ENCODE results near the gene SMURF1.

Gene SMURF1

DNA sequence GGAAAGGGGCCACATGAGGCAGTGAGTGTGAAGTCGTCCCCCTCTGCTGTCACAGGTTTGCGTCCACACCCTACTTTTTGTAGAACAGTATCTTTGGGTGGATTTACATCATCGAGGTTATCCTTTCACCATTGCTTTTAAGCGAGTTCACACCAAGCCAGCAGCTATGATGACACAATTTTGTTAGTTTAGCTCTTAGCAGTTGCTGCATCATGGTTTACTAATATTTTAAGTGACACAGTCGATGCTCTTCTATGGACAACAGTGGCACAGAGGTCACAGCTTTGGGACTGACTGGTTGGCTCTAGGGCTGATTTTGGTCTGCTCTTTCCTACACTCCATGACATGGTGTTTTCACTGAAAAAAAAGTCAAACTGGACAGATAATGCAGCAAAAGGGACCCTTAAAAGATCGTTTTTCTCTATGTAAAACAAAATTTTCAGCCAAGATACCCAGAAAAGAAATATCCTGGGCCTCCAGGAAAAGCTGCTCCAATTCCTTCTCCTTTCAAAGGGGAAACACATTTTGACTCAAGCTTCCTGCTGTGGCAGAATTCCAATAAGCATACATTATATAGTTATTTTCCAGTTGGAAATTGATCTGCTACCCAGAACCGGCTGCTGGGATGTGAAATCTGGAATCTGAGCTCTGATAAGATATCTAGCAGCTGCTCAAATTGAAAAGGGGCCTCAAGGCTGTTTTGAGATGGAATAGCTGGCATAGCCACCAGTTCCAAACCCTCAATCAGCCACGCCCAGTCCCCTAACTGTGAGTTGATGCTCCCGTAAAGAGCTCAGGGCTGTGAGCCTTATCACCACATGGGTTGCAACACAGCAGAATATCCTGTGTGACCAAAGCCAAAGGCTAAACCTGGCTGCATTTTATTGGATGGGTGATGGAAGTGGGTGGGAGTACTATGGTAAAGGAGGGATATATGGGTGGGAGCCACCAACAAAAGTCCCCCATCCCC is 114.2 kb downstream of the SMURF1 start:
- DNase-seq (ENCODE audit: low spot score), result no peak

DNA sequence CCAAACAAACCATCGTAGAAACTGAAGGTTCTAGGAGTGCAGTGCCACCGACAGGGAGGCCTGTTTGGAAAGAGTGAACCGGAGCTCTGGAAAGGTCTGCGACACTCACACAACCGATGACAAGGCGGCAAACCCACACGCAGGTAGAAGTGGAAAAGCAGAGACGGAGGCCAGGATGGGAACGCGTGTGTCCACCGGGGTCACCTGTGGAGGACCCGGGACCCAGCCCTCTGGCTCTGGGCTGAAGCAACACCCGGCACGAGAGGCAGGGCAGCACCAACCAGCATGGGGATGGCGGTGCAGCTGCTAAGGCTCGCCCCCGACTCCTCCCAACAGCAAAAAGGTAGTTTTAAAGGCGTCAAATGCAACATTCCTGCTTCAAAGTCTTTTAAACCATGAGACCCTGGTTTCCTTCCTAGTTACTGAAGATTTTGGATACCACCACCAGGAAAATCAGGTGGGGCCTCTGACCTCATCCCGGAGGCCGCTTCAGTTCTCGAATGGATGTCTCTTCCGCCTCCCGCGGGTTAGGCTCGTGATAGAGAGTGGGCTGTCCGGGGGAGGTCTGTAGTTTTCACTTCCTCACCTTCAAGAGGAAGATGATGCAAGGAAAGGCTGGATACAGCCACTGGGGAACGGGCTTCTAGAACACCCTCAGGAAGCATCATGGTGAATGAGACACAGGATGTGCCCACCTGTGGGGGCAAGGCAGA is 115.5 kb downstream of the SMURF1 start:
- DNase-seq (ENCODE audit: low spot score), result no peak

DNA sequence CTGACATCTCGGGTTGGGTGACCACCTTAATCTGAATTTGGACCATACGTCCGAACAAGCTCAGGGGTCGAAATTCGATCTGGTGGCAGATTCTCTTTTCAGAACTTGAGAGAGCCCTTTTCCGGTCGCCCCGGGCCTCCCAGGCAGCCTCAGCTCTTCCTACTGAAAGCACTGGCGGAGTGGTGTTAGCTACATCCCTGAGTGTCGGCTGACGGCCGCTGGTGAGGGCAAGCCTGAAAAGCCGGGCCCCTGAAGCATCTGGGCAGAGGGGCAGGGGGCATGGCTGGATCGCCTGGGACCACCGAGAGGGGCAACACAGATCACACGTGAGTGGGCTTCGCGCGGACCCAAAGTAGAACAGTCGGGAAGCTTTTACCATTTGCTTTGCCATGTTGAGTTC is 116.1 kb downstream of the SMURF1 start:
- DNase-seq (ENCODE audit: low spot score), result no peak

DNA sequence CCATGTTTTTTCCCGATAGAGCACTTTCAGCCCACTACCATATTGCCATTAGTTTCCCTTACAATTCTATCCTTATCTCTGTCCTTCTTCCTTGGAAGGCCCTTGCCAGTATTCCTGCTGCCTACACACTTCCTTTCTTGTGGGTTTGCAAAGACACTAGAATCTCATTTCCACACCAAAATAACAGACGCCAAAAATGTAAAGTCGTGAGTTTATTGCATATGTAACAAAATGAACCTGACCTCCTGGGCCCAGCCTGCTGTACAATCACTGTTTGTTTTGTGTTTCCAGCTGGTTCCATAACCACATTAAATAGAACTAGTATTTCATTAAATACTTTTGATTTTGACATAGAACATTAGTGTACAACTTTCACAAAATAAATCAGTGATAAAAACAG is 116.7 kb downstream of the SMURF1 start:
- no peak for DNase-seq (ENCODE audit: low spot score)

DNA sequence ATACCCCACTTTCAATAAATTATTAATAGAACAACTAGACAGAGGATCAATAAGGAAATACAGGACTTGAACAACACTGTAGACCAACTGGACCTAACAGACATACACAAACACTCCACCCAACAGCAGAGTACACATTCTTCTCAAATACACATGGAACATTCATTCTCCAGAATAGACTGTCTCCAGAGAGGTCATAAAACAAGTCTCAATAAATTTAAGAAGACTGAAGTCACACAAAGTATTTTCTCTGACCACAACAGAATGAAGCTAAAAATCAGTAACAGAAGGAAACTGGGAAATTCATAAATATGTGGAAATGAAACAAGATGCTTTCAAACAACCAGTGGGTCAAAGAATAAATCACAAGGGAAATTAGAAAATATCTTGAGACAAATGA is 119.8 kb downstream of the SMURF1 start:
- DNase-seq (ENCODE audit: low spot score), result no peak

DNA sequence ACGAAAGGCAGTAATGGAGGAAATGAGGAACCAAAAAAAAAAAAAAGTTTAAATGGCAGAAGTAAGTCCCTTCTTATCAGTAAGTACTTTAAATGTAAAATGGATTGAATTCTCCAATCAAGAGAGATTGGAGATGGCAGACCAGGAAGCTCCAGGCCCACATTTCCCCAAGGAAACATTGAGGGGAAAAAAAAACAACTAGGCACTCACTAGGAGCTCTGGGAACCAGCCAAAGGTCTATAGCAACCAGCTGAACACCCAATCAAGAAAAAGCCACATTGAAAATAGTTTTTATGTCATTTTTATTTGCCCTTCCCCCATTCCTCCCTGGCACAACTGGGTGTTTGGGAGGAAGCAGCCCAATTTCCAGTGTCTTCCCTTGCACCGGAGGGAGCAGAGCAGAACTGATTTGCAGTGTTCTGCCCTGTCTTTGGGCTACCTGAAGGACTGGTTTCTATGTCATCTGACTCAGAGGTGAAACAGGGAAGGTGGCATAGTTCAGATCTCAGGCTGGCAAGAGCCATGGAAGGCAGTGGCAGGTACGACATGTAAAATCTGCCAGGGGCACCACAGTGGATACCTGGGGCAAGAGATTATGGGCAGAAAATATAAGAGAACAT is 121.9 kb downstream of the SMURF1 start:
- no peak for DNase-seq (ENCODE audit: low spot score)

DNA sequence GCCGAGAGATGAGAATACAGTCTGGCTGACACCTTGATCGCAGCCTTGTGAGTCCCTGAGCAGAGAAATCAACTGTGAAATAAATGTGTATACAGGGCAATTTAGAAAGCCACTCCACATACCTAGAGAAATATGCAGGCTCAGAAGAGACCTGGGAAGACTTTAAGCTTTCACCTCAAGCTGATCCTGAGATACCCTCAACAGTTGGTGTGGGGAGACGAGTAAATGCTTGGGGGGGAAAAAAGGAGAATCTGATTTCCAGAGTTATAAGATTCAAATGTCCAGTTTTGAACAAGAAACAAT is 123.5 kb downstream of the SMURF1 start:
- DNase-seq (ENCODE audit: low spot score), result no peak

DNA sequence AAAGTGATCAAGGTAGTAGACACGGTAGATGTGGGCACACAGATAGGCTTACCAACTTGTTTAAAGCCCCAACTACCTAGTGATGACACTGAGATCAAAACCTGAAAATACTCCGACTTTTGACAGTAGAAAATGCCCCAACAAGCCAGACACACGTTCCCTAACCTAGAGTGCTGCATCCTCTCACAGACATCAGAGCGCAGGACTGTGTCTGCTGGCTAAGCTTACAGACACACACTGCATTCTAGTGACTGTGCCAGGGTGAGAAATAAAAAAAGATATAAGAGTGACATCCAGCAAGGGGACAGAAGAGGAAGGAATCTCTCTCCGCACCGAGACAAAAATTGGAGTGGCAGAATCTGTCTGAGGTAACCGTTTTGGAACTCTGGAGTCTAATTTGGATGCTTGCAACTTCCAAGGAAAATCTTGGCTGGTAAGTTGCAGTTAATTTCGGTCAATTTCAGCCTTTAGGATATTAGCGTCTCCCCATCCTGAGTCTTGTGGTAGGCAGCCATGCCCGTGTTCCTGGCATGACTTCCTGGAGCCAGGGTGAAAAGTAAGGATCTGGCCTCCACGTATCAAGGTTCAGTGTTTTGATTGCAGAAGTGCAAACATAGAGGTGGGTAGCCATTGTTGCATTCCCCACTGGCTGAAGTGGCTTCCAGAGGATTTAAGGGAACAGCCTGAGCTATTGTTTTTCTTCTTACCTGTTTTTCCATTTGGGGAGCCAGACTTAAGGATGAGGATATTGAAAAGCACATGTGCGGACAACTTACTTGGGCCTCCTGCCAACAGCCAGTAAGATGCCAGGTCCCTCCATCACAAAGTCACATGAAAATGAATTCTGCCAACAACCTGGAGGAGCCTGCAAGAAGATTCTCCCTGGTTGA is 124.1 kb downstream of the SMURF1 start:
- DNase-seq (ENCODE audit: low spot score), result no peak

DNA sequence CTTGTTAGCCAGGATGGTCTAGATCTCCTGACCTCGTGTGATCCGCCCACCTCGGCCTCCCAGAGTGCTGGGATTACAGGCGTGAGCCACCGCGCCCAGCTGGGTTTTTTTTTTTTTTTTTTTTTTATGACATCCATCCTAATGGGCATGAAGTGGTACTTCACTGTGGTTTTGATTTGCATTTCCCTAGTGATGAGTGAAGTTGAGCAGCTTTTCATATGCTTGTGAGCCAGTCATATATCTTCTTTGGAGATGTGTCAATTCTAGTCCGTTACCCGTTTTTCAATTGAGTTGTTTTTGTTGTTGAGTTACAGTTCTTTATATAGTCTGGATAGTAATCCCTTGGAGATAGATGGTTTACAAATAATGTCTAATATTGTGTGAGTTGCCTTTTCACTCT is 127.7 kb downstream of the SMURF1 start:
- DNase-seq (ENCODE audit: low spot score), result no peak

DNA sequence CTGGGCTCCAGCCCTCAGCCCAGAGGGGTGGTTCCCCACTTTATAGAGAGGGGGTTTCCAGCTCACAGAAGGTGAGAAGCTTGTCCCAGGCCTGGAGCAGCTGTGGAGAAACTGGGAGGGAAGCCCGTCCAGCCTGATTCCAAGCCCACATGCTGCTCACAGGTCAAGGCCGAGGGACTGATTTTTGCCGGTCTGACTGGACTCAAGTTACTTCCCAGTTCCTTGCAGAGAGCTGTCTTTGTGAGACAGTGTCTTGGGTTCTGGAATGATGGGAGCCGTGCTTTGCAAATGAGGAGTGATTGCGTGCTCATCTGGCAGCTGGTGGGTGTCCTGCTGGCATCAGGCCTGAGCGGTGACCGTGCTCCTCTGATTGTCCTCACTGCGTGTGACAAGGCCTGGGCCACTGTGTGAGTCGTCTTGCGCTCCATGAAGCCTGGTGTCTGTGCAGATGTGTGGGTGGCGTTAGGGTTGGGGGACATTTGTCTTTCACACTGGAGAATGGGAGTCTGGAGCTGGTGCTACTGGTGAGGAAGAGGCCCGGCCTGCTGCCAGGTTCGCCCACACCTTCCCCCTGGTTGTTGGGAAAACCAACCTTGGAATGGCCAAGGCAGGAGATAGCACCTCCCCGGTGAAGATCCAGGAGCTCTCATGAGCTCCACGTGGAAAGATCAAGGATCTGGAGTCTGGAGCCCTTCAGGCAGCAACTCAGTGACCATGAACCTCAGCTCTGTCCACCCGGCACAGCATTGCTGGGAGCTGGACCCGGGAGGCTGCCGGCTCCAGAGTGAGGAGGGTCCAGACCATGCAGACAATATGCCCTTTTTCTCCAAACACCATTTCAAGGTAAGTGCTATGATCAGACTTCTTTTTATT is 129.6 kb downstream of the SMURF1 start:
- DNase-seq (ENCODE audit: low spot score), result no peak

DNA sequence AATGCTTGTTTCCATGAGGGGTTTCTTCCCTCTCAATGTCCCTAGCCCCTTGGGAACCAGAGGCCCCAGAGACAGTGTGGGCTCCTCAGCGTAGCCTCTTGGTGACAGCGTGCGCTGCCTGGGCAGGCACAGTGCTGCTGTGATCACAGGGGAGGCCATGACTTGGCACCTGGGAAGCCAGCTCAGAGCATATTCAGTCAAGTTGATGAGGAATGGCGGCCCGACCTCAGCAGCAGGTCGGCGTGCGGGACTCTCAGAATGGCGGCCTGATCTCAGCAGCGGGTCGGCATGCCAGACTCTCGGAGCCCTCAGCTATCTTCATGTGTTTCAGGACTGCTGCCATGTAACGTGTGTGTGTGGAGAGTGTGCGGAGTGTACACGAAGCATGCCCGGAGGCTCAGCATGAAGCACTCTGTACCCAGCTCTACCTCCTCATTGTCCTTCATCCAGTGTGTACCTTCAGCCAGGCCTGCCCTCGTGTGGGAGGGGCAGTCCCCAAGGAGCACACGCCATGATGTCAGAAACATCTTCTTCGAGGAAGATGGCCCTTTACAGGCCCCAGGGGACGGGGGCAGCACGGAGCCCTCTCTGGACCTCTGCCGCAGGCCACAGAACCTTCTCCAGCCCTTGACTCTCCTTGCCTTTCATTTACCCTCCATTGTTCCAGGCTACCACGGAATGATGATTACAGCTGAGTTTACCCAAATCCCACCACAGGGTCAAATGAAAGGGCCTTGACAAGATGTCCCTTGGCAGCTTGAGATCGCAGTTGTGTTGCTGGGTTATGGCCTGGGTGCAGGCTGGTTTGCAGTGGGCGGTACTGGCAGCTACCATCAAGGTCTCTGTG is 130.4 kb downstream of the SMURF1 start:
- no peak for DNase-seq (ENCODE audit: low spot score)

DNA sequence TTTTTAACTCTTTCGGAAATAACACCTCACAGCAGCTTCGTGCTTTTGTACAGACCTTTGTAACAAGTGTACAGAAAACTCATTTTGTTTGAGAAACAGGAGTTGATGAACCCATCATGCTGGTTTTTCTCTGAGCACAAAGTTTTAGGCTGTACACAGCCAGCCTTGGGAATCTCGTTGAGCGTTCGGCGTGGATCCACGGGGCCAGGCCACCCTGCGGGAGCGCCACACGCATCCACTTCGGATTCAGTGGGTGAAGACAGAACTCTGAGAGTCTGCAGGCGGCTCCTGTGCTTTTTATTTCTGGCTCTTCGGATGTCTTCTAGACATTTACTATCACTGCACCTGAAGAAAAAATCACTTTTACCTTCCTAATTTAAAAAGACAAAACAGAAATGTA is 131.2 kb downstream of the SMURF1 start:
- no peak for DNase-seq (ENCODE audit: low spot score)

DNA sequence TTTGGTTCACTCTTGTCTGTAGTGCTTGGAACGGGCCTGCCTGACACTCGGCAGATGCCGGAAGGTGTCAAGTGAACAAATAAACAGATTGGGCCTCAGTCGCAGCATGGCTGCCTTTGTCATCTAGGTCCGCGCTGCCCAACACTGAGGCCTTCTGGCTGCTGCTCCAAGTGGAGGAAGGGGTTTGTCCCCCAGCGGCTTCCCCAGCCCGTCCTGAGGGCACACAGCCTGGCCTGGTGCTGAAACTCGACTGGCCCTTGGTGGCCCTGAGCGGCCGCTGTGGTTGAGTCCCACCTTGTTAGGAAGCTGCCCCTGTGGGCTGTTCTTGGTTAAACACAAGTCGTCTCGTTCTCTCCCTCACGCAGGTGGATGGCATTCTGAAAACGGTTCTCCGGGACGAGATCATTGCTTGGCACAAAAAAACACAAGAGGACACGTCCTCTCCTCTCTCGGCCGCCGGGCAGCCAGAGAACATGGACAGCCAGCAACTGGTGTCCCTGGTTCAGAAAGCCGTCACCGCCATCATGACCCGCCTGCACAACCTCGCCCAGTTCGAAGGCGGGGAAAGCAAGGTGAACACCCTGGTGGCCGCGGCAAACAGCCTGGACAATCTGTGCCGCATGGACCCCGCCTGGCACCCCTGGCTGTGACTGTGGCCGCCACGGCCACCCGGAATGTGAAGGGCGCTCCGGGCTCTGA is 132.1 kb downstream of the SMURF1 start:
- no peak for DNase-seq (ENCODE audit: low spot score)

DNA sequence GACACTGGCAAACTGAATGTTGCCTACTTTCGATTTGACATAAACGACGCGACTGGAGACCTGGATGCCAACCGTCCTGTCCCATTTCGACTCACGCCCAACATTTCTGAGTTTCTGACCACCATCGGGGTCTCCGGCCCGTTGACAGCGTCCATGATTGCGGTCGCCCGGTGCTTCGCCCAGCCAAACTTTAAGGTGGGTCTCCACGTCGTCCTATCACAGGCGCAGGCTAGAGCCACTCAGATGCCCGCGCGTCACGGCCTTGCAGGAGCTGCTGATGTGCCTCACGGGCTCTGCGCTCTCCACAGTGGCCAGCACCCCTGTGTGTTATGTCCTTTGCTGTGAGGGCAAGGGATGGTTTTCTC is 132.6 kb downstream of the SMURF1 start:
- no peak for DNase-seq (ENCODE audit: low spot score)

DNA sequence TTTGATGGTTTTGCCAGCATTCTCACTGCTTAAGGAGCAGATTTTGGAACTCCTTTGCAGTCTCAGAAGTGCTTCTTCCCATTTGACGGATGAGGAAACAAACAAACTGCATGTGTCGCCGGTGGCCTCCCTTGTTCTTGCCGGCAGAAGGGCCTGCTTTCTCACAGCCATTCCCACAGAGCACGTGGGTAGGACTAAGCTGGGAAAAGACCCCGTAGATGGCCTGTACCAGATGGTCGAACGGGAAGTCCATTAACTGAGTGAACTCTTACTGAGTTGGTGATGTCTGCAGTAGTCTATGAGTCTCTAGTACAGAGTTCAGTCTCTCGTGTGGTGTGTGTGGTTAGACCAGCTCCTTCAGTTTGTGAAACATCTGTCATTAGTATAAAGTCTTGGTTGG is 133.6 kb downstream of the SMURF1 start:
- no peak for DNase-seq (ENCODE audit: low spot score)

DNA sequence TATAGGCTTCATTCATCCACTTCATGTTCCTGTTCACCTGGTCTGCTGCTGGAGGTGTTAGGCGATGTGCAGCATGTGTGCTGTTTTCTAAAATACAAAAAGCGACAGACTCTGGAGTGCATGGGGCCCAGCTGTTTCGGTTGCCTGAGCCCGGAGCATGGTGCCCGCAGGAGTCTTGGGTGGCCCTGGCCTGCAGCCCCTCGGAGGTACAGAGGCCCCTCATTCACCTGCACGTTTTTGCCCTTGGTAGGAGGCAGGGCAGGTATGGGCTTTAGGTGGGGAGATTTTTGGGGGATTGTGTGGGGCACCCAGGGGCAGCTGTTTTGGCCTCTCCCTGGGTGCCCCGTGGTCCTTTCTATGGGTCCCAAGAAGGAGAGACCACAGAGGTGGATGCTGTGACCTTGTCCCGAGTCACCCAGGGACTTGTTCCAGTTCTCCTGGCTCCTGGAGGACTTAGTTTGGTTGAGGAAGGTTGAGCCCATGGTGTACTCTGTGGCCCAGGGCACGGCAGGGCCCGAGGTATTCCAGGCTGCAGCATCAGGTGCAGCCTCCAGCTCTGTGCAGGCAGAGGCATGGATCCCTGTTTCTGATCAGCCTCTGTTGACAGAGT is 134.9 kb downstream of the SMURF1 start:
- DNase-seq (ENCODE audit: low spot score), result no peak

DNA sequence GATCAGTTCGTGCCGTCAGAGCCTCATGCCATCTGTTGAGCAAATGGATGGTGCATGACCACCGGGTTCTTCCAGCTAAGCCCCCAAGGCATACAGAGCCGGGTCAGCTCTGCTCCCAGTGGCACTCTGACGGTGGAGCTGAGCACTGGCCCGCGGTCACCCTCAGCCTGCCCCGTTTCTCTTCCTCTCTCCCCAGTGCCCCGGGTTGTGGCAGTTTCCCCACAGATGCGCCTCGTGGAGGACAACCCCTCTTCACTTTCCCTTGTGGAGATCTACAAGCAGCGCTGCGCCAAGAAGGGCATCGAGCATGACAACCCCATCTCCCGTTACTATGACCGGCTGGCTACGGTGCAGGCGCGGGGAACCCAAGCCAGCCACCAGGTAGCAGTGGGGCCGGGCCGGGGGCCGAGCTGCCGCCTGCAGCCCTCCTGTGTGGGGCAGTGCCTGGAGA is 135.7 kb downstream of the SMURF1 start:
- no peak for DNase-seq (ENCODE audit: low spot score)

DNA sequence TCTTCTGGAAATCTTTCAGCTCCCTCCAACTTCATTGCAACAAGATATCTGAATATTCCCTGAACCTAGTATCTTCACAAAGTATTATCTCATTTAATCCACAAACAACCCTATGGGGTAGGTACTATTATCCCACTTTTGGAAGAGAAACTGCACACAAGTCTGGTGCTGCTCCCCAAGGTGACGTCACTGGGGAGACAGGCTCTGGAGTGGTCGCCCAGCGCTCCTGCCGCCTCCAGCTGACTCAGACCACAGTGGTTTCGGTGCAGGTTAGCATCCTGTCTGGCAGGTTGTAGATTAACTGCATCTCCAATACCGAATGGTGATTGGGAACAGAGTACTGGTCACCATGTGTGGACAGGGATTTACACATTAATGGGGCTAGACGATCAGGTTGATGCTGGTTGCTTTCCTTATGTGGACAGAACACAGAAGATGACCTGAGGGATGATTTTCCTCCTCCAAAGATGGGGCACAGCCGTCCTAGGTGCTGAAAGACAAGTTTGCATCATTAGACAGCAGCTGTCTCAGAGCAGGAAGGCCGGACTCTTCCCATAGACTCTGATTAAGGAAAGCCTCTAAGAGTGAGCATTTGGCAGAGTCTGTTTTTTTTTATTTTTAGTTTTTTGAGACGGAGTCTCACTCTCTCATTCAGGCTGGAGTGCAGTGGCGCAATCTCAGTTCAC is 137.0 kb downstream of the SMURF1 start:
- no peak for DNase-seq (ENCODE audit: low spot score)

Data from AG08396 (cell line).